HCT116 (cell line): ENCODE measurements around the gene DNAJB13. TPM values are rescaled to one million over a fixed set of nuclear protein-coding genes. Genes with fewer than 3 reads are reported as not detected.

ENCODE experiments used
- ATAC-seq: fragments of 200-7000 bp; cut with Tn5 transposase; 2 replicates; pipeline ENCODE4 v1.9.1; 2020; ENCODE audit warnings: mild to moderate bottlenecking, moderate library complexity
- BruUV-seq: library from RNA; stranded (reverse); fragments of 400-500 nt; replicated peaks from 2 replicates; lab custom pipeline; 2021; lab: Mats Ljungman, UMichigan
- CTCF ChIA-PET: fragments of 300-600 bp; sonication (Branson Sonifier 250); formaldehyde crosslinking; loops from one replicate; lab custom pipeline; 2021; ENCODE audit warnings: antibody characterized with exemption; lab: Charles Lee
- POLR2A ChIA-PET: fragments of 300-600, 350-600 bp; sonication (Branson Sonifier 250); formaldehyde crosslinking; loops from one replicate; lab custom pipeline; 2021; ENCODE audit warnings: antibody characterized with exemption; lab: Charles Lee
- RAD21 ChIA-PET, 2 experiments: fragments of 300-600 bp; sonication (Branson Sonifier 250); formaldehyde crosslinking; loops; one replicate each; lab custom pipeline; 2023; ENCODE audit warnings: low total read pairs in 2 of 2; ENCODE audit not compliant: uncharacterized antibody in 2 of 2, unreplicated experiment in 2 of 2, low non-redundant PET in 1 of 2; lab: Charles Lee
- DNase-seq: peaks from one replicate; pipeline ENCODE4 v3.0.0-alpha.2; 2010; ENCODE audit warnings: low read depth, low spot score
- H2AFZ ChIP-seq: fragments of 200-600 bp; shearing (Covaris generic), sonication (generic); 2 replicates; pipeline ENCODE4 v1.6.1; 2017; ENCODE audit warnings: low read depth, mixed run types, mixed read lengths, antibody characterized with exemption, low read length; ENCODE audit not compliant: poor library complexity, severe bottlenecking
- H3K27ac ChIP-seq: 2 replicates; pipeline ENCODE4 v1.5.1; 2012; ENCODE audit warnings: low read depth, low read length
- H3K27me3 ChIP-seq: fragments of 200-600 bp; sonication (generic); 2 replicates; pipeline ENCODE4 v1.6.1; 2016; ENCODE audit warnings: mixed run types, low read length, mixed read lengths; ENCODE audit not compliant: insufficient read depth
- H3K36me3 ChIP-seq, 2 experiments: fragments of 200-500 bp in 1 of 2; fragments of 200-600 bp in 1 of 2; sonication (Bioruptor generic) in 1 of 2; sonication (generic) in 1 of 2; 2 replicates each; pipeline versions ENCODE4 v1.5.1 to v1.6.1; 2014 to 2016; ENCODE audit warnings: low read length in 2 of 2, inconsistent platforms in 1 of 2, mixed read lengths in 1 of 2, mixed run types in 1 of 2; ENCODE audit not compliant: insufficient read depth in 2 of 2, control insufficient read depth in 1 of 2
- H3K4me1 ChIP-seq, 2 experiments: fragments of 200-600 bp in 1 of 2; sonication (generic) in 1 of 2; 2 replicates each; pipeline versions ENCODE4 v1.5.1 to v1.6.1; 2012 to 2017; ENCODE audit warnings: low read length in 2 of 2, inconsistent platforms in 1 of 2, mild to moderate bottlenecking in 1 of 2, mixed read lengths in 1 of 2, mixed run types in 1 of 2, moderate library complexity in 1 of 2; ENCODE audit not compliant: insufficient read depth in 2 of 2, control insufficient read depth in 1 of 2
- H3K4me2 ChIP-seq: fragments of 200-600 bp; sonication (generic); 2 replicates; pipeline ENCODE4 v1.6.1; 2017; ENCODE audit warnings: mixed run types, low read length, mixed read lengths
- H3K4me3 ChIP-seq, 2 experiments: fragments of 200-600 bp in 1 of 2; sonication (generic) in 1 of 2; replicated peaks in 1 of 2; 2 replicates each; pipeline ENCODE4 v1.5.1; 2011 to 2016; ENCODE audit warnings: low read length in 2 of 2, control low read depth in 1 of 2, low read depth in 1 of 2, mild to moderate bottlenecking in 1 of 2, mixed read lengths in 1 of 2, mixed run types in 1 of 2
- H3K79me2 ChIP-seq: fragments of 200-600 bp; sonication (generic); 2 replicates; pipeline ENCODE4 v1.6.1; 2017; ENCODE audit warnings: mild to moderate bottlenecking, mixed run types, low read length, moderate library complexity, mixed read lengths; ENCODE audit not compliant: insufficient read depth
- H3K9ac ChIP-seq: fragments of 200-600 bp; sonication (generic); 2 replicates; pipeline ENCODE4 v1.6.1; 2016; ENCODE audit warnings: low read length, mixed read lengths
- H3K9me2 ChIP-seq: fragments of 200-600 bp; sonication (generic), shearing (Covaris generic); 2 replicates; pipeline ENCODE4 v1.6.1; 2017; ENCODE audit warnings: mixed run types, mild to moderate bottlenecking, moderate library complexity; ENCODE audit not compliant: insufficient read depth
- H3K9me3 ChIP-seq, 2 experiments: fragments of 200-500 bp in 1 of 2; fragments of 200-600 bp in 1 of 2; sonication (Bioruptor generic) in 1 of 2; sonication (generic) in 1 of 2; 2 replicates each; pipeline ENCODE4 v1.6.1; 2014 to 2017; ENCODE audit warnings: low read length in 2 of 2, mixed read lengths in 2 of 2, inconsistent platforms in 1 of 2, low read depth in 1 of 2, mild to moderate bottlenecking in 1 of 2, mixed run types in 1 of 2, moderate library complexity in 1 of 2; ENCODE audit not compliant: control insufficient read depth in 1 of 2, insufficient read depth in 1 of 2
- H4K20me1 ChIP-seq: fragments of 200-600 bp; sonication (generic), shearing (Covaris generic); 2 replicates; pipeline ENCODE4 v1.6.1; 2017; ENCODE audit warnings: mixed run types, mild to moderate bottlenecking, moderate library complexity; ENCODE audit not compliant: insufficient read depth
- EGR1 ChIP-seq: IDR thresholded peaks from 2 replicates; pipeline ENCODE4 v1.6.1; 2012; ENCODE audit warnings: low read depth
- EZH2 ChIP-seq: fragments of 200-600 bp; sonication (generic); IDR thresholded peaks from 2 replicates; pipeline ENCODE4 v1.6.1; 2017; ENCODE audit warnings: antibody characterized with exemption, mixed run types
- FOSL1 ChIP-seq: IDR thresholded peaks from 2 replicates; pipeline ENCODE4 v1.6.1; 2012; ENCODE audit warnings: low read depth
- POLR2A ChIP-seq: IDR thresholded peaks from 2 replicates; pipeline ENCODE4 v1.7.0; 2011; ENCODE audit warnings: borderline replicate concordance; ENCODE audit not compliant: insufficient read depth, insufficient read length; ENCODE audit errors: extremely low read depth
- POLR2AphosphoS5 ChIP-seq: IDR thresholded peaks from 2 replicates; pipeline ENCODE4 v1.6.1; 2011; ENCODE audit warnings: mild to moderate bottlenecking, low read depth, low read length, moderate library complexity
- ZFX ChIP-seq: fragments of 450-650 bp; IDR thresholded peaks from 2 replicates; pipeline ENCODE4 v1.6.1; 2017
- intact Hi-C: fragments of 100-400 bp; cut with micrococcal nuclease; formaldehyde crosslinking; loops from 2 replicates; pipeline ENCODE4 v1.10.0; 2022
- total RNA-seq: library from RNA; stranded (reverse); gene quantifications from one replicate; pipeline ENCODE4 v1.2.1, GENCODE V29; 2021; ENCODE audit not compliant: unreplicated experiment
- TF ChIP-seq, protein P1 (sequence below): IDR thresholded peaks from 2 replicates; pipeline ENCODE4 v1.6.1; 2011; ENCODE audit warnings: mild to moderate bottlenecking, low read length, moderate library complexity; ENCODE audit not compliant: insufficient replicate concordance; ENCODE audit errors: extremely low read depth

DNAJB13 gene
- total RNA-seq, 1 experiment from 2014 or later: 0.22 TPM

DNA sequence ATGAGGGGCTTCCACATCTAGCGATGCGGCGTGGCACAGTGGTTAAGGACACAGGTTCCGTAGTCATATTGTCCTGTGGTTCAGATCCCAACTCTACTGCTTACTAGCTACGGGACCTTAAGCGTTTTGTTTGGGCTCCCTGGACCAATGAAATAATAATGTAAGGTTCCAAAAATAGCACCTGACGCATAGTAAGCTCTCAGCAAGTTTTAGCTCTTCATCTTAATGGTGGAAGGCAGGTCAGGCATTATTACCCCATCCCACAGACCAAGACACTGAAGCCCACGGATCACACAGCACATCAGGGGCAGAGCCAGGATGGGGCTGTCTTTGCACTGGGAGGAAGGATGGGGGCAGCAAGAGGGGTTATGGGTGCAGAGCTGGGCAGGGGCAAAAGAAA lies 13.0 kb downstream of the DNAJB13 start:
- ATAC-seq (peak; percentile 23), DNase-seq (no peak)
- Histone ChIP-seq H3K79me2 (no peaks in the 10 kb centered on the region), H3K9me3 (no peaks in the 10 kb centered on the region), H3K4me3 (no peak overlapping the region), H2AFZ (peak overlapping the region; percentile 22), H4K20me1 (no peaks in the 10 kb centered on the region), H3K9me2 (no peaks in the 10 kb centered on the region), H3K4me1 (peaks cover 0 to 5% of the 10 kb centered on the region in 2 experiments; a peak in 2 of 4 replicates), H3K27ac (no peak overlapping the region), H3K9ac (no peak overlapping the region), H3K4me2 (peak overlapping the region; percentile 44), H3K36me3 (no peaks in the 10 kb centered on the region), H3K27me3 (no peaks in the 10 kb centered on the region)
- intact Hi-C loops: loop anchor here (1.0 to 10.0 kb wide), 4 partner anchors 128 to 485 kb away; no protein-coding TSS in a partner anchor
- TF ChIP-seq POLR2A: no peak
- TF ChIP-seq, protein P1, sequence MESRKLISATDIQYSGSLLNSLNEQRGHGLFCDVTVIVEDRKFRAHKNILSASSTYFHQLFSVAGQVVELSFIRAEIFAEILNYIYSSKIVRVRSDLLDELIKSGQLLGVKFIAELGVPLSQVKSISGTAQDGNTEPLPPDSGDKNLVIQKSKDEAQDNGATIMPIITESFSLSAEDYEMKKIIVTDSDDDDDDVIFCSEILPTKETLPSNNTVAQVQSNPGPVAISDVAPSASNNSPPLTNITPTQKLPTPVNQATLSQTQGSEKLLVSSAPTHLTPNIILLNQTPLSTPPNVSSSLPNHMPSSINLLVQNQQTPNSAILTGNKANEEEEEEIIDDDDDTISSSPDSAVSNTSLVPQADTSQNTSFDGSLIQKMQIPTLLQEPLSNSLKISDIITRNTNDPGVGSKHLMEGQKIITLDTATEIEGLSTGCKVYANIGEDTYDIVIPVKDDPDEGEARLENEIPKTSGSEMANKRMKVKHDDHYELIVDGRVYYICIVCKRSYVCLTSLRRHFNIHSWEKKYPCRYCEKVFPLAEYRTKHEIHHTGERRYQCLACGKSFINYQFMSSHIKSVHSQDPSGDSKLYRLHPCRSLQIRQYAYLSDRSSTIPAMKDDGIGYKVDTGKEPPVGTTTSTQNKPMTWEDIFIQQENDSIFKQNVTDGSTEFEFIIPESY: no peak
- TF ChIP-seq ZFX: no peak
- no peak for TF ChIP-seq POLR2AphosphoS5
- no peak for TF ChIP-seq EGR1
- TF ChIP-seq EZH2: no peak
- TF ChIP-seq FOSL1: no peak
- ChIA-PET RAD21 (interaction anchor here in 1 of 2 experiments (1.7 kb wide), 1 partner anchor 486 kb away, joined by 4 read pairs; no protein-coding TSS in a partner anchor), CTCF (interaction anchor here (0.5 to 1.3 kb wide), 9 partner anchors 8 to 607 kb away, joined by 3 to 8 read pairs (median 5); no protein-coding TSS in a partner anchor), POLR2A (interaction anchor here (0.6 kb wide), 1 partner anchor 504 kb away, joined by 3 read pairs; no protein-coding TSS in a partner anchor)
- BruUV-seq: no TSS peak
